NCI-H2227 (cell line): ENCODE data around the gene KIAA1191.

Experiments
- DNase-seq: peaks from one replicate; lab custom pipeline; 2025; ENCODE audit not compliant: unreplicated experiment; lab: John Stamatoyannopoulos, UW

Gene KIAA1191

DNA sequence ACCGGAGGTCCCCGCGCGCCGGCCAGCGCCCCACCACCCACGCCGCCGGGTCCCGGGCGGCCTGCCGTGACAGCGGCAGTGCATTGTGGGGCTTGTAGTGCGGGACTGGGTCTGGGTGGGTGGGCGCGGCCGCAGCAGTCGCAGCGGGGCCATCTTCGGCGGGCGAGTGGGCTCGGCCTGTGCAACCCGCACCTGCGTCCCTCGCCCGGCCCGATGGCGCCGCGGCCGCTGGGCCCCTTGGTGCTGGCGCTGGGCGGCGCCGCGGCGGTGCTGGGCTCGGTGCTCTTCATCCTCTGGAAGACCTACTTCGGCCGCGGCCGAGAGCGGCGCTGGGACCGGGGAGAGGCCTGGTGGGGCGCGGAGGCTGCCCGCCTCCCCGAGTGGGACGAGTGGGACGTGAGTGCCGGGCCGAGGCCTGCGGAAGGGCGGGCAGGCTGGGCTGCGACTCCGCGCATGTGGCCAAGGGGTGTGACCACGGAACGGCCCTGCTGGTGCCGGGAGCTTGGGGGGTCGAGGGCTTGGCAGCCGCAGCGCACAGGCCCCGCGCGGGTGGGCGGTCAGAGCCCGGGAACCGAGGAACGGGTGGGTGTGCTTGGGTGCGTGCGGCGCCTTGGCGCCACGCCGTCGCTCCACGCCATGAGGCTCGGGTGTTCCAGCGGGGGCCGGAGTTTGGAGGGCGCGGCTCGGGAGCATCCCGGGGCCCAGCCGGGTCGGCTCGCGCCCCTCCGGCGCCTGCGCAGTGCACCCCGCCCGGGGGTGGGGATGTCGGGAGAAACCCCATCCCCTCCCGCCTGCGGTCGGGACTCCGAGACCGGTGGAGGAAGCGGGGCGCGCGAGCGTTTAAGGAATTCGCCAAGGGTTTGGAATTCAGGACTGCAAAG lies 4.0 kb upstream of the KIAA1191 start, which contains the start of gene ARL10:
Gene ARL10 (plus strand): TSS at position 137 of the 881 bp plus-strand sequence. CDS start 77 bp downstream, at position 214.
- DNase-seq, result peak; percentile 71

DNA sequence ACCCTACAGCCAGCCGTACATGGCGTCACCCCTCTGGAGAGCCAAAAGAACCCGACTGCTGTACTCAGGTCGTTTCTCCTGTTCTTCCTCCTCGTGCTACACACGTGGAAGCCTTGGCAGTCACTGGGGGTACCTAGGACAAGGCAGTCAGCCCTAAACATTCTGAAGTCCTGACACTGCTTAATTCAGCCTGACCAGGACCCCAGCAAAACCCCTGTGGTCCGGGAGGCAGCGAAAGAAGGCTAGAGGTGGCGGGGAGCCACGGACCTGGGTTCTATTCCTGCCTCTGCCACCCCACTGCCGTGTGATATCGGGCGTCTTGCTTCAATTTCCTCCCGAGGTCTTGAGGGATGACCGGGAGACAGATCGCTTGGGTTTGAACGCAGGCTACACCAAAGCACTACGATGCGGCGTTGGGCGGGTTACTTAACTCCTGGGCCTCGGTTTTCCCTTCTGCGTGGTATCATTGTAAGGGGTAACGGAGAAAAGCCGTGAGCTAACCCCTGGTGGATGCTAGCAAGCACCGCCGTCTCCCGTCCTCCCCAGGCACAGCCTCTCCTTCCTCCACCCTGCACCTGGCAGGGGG lies 3.3 kb upstream of the KIAA1191 start:
- no peak for DNase-seq

DNA sequence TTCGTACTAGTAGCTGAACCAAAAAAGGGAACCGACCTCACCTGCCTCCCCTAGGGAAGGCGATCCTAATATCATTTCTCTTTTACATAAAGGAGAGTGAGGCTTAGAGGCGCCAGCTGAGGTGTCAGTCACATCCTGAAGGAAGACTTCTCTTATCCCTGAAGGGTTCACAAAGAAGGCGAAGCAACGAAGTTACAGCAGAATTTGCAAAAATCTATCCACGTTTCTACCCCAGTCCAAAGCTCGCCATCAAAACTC lies 598 bp upstream of the KIAA1191 start:
- no peak for DNase-seq

DNA sequence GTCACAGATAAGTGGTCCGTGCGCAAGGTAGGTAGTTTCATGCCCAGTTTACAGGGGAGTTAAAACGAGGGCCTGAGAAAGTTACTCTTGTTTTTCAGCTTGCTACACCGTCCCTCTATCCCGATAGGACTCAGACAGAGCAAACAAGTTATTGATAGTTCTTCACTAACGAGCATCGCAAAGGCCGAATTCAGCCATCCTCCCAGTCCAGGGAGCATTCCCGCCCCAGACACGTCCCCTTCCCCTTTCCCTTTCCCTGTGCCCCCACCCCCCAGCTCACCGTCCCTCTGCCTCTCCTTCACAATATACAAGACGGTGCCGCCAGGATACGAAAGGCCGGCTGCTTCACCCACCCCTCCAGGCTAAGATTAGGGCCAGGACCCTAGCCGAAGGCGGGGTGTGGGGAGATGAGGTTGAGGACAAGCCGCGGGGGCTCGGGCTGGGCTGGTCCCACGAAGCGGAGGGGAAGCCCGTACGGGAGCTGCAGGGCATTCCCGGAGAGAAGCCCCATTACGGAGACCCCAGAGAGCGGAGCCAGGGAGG lies 599 bp downstream of the KIAA1191 start:
- DNase-seq, result peak; percentile 32

DNA sequence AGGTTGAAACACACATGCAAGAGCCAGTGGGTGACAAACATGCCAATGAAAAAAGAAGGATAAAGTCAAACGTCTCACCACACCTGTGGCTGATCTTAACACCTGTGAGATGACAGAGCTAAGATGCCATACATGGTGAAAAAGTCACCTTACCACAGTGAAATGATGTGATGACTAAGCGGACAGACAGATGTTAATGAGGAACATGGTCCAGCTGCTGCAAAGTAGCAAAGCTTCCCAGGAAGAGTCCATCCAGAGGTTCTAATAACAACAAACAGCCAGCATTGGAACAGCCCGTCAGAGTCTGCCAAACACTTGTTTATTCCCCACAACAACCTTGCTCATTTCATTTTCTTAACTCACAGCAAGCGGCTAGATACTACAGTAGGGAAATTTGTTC lies 1.9 kb downstream of the KIAA1191 start:
- no peak for DNase-seq

DNA sequence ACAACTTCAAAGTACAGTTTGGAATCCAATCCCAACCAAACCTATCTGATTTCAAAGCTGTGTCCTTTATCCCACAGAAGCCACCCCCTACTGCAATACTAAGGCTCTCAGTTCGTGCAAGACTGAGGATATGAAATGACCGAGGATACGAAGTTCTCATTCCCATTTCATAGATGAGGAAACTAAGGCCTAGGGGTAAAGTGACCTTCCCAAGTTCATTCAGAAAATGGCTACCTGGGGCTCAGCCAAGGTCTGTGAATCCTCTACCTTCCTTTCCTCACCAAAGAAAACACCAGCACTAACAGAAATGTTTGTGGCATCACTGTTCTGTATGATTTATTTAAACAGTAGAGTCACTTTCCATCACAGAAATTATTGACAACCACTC lies 5.4 kb downstream of the KIAA1191 start:
- no peak for DNase-seq

DNA sequence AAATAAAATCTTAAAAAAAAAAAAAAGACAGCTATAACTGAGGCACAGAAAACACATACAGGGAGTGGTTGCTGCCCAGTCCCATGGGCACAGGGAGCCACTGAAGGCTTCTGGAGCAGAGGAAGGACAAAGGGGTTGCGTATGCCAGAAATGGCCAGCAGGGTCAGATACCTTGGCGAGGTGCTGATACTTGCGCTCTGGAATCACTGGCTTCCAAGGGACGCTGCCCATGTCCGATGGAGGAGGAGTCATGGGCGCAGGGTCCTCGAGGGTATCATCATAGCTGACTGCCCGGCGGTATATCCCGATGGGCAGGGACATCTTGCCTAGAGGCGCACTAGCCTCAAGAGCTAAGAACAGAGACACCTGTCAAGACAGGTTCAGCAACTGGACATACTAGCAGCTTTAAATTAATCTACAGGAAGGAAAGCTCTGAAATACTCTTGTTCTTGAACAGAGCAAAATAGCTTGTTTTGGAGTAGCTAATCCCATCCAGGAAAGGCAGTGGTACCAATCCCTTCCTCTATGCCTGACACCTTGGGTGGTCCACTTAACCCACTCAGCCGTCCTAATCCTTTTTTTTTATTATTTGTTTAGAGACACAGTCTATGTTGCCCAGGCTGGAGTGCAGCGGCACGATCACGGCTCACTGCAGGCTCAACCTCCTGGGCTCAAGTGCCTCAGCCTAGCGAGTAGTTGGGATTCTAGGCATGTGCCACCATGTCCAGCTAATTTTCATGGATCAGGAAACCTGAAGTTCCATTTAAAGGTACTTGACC lies 6.0 kb downstream of the KIAA1191 start:
- no peak for DNase-seq

DNA sequence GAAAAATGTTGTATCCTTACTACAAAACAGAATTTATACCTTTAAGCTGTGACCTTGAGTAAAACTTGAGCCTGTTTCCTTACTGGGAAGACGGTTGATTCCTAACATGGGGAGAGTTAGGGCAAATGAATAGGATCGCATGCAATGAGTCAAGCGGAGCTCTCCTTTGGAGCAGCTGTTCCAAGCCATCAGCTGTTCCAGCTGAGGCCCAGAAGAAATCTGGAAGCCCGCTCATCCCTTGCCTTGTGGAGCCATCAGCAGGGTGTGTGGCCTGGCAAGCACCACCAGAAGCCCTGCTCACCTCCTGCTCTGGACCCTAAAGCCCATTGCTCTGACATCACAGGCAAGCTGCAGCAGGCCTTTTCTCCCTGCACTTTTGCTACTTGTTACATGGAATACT lies 8.0 kb downstream of the KIAA1191 start:
- DNase-seq, result no peak

DNA sequence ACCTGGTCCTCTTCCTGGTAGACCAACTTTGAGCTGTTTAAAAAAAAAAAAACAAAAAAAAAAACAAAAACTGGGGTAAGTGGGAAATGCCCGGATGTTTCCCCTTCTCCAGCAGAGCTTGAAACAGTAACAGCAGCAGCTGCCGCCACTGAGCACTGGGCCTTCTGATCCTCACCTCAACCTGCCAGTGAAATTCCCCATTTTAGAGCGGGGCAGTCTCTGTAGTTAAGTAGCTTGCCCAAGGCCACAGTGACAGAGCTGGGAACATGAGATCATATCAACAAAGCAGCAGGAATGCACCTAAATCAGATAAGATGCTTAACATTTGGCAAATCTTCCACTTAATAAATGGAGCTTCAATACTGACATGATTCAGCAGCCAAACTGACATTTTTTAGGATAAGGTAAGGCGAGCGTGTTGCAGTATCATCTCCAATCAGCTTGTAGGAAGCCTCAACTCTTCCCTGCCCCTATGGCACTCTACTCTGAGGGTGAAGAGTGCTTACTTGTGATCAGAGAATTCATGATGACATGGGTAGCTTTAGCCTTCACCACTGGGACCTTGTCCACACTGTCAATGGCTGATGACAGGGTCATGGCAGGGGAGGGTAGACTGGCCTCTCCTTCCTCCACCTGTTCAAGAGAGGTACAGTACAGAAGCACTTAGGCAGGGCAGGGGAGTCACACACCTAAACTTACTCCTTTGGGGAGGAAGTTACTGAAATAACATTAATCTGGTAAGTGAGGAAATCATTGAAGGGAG lies 9.3 kb downstream of the KIAA1191 start:
- DNase-seq, result no peak

DNA sequence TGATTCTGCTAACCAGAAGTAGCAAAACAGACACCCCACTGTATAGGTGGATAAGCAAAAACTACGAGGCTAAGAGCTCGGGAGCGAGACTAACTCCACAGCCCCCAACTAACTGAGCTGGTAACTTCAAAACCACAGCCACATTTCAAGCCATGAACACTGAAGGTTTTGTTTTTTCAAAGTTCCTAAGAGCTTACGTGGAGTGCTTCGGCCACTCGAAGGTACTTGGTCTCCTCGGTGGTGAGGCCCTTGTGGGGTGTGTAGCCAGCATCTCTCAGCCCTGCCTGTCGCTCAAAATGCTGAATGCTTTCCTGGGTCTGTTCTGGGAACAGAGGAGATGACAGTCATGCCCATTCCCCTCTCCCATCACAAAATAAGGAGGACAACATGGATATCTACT lies 11.1 kb downstream of the KIAA1191 start:
- DNase-seq, result no peak

DNA sequence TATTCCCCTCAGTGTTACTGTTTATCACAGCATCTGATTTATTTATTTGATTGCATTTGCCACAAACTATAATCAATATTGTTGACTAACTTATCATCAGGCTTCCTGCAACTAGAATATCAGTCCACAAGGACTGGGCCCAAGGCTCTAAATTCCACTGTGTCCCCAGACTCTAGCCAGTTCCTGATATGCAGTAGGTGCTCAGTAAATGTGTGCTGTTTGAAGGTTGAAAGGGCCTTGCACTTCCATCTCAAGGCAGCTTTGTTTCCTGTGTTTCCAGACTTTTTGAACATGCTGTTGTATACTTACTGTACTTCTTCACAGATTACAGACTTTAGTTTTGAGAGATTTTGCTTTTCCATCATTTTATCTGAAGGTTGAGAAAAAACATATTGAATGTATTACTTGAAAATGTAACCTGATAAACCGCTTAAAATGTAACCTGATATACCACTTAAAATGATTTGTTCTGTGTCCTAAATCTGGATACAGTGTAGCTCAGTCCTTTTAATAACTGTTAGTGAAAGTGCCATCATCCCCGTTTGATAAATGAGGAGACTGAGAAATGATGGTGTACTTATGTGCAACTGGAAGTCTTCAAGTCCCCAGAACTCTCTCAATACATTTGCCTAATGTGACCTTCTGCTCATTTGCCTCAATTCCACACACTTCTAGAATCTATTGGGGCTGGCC lies 18.7 kb downstream of the KIAA1191 start:
- no peak for DNase-seq

DNA sequence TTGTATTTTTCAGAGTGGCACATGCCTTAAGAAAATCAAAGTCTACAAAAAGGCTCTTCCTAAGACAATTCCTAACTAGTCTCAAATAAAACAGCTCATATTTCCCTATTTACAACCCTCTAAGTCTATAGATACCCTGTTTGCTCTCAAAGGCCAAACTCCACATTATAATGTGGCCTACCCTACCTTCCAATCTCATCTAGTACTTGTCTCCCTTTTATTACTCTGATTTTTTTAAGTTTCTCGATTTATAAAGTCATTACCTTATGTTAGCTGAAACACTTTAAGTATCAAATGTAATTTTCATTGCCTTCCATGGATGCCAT lies 19.4 kb downstream of the KIAA1191 start:
- no peak for DNase-seq

DNA sequence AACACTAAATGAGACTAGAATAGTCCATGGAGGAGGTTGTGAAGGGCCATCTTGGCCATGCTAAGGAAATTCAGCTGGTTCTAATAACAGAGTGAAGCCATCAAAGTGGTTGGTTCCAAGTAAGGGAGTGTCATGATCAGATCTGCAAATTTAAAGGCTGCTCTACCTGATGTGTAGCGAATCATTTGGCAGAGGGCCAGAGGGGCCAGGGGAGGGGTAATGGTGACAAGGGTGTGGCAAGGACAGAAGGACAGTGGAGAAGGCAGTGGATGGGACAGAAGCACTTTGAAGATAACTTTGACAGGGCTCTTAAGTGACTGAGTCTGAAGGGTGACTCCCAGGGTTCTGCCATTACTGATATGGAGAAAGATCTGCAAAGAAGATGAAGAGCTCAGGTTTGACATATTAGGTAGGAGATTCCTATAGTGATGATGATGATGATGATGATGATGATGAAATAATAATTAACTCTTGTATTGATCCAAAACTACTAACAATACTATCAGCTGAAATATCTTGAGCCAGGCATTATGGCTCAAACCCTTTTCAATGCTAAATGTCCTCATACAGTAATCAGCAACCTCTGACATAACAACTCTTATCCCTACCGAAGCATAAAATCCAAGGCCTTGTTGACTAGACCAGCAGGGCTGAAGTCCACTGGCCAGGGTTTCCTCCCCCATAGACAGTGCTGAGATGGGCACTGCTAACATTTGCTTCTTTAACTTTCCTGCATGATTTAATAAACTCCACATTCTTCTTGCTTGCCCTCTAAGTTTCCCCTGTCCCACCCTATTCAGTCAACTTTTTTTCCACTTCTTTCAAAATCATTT lies 20.0 kb downstream of the KIAA1191 start:
- DNase-seq, result no peak

DNA sequence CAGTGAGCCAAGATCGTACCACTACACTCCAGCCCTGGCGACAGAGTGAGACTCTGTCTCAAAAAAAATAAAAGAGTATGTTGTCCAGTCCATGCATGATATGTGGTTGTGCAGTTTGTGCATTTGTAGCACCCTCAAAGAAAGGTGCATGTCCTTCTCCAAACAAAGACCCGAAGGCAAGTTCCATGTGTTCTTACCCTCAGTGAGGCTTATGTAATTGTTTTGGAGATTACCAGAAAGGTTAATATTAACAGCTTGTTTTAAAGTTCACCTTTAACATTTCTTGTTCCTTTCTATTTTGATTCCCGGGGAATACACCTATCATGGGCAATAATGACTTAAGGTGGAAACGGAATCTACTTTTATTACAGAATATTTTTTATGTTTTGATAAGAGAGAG lies 22.3 kb downstream of the KIAA1191 start:
- no peak for DNase-seq

DNA sequence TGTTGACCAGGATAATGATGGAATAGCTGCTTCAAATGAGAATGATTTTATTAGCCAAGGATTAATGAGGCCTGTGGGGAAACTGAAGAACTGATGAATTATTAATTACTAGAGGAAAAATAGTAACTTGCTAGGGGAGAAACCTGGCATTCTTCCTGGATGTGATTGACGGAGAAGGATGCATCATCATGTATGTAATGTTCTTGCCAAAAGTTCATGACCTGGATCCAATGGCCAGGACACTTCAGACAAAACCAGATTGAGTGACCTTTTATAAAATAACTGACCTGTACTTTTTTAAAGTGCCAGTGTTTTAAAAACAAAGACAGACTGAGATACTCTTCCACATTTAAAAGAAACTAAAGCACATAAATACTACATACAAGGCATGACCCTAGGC lies 23.7 kb downstream of the KIAA1191 start:
- no peak for DNase-seq

DNA sequence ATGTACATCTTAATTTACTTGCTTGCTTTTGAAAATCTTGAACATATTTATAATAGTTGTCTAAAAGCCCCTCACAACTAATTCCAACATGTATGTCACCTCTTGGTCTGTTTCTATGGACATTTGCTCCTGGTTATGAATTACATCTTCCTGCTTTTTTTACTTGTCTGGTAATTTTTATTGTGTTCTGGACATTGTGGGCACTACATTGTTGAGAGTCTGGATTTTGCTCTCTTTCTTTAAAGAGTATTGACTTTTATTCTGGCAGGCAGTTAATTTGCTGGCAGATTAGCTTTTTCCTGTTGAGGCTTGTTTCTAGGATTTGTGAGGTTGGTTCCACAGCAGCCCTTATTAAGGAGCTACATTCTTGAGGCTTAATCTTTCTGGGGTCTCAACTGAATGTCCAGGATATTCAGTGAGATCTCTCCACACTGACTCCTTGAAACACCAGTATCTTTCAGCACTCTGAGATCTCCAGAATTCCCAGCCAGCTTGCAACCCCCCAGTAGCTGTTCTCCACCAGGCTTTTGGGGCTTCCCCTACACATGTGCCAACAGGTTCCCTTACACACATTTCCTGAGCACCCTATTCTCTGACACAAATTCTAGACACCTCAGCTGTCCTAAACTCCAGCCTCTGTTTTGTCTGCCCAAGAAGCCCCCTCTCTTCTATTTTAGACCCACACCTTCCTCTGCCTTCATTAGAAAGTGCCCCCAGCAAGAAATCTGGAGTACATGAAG lies 27.4 kb downstream of the KIAA1191 start:
- DNase-seq, result no peak

DNA sequence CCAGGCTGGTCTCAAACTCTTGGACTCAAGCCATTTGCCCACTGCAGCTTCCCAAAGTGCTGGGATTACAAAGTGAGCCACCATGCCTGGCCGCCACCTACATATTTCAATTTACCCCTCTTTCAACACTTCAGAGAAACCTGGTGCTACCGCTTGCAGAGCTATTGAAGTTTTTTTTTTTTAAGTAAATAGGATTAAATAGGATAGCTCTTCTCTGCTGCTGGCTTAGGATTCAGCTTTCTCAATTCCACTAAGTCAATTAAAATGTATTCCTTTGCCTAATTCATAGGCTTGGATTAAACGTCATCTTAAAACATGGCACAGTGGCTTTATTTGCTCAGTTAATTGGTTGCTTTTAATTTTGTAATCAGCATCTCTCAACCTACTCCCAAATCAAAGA lies 41.0 kb downstream of the KIAA1191 start:
- DNase-seq, result no peak

DNA sequence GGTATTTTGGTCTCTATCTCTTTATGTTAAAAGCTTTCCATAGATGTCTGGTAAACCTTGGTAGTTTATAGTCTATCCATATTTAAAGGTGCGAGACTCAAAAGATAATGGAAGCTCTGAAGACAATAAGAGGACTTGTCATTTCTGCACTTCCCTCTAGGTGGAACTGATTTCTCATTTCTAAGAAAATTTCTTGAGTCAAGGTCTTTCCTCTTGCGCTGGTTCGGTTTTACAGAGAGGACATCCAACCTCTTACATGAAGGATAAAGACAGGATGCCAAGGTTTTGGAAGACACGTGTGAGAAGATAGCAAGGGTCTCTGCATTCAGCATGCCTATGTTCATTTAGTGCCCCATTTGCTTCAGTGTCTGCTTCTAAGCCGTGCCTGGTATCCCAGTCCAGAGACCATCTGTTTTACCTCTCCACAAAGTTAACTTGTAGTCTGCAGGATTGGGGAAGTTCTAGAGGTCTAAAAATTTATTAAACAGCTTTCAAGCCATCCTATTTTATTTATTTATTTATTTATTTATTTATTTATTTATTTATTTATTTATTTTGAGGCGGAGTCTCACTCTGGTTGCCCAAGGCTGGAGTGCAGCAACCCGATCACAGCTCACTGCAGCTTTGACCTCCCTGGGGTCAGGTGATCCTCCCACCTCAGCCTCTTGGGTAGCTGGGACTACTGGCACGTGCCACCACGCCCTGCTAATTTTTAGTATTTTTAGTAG lies 41.6 kb downstream of the KIAA1191 start:
- peak; percentile 1 for DNase-seq
